K562 (cell line): ENCODE results near the gene SLC29A3. TPM values are rescaled to one million over a fixed set of nuclear protein-coding genes. Genes with fewer than 3 reads are reported as not detected.
A peak's percentile ranks its signal among the peaks of the same experiment; 100 is the strongest.

Source experiments
- ATAC-seq: fragments of 200-7000 bp; cut with Tn5 transposase; 3 replicates; pipeline ENCODE4 v1.9.1; 2020; ENCODE audit warnings: moderate library complexity
- BruUV-seq: library from RNA; stranded (reverse); fragments of 400-500 nt; replicated peaks from 2 replicates; lab custom pipeline; 2021; lab: Mats Ljungman, UMichigan
- CTCF ChIA-PET: fragments of 300-600 bp; formaldehyde crosslinking; extraction: SDS; loops from one replicate; lab custom pipeline; 2021; ENCODE audit warnings: low intra/inter-chr PET ratio; lab: Yijun Ruan, JAX
- POLR2A ChIA-PET: fragments of 300-600, 350-650 bp; sonication (Branson Sonifier 250); formaldehyde crosslinking; extraction: SDS; loops from one replicate; lab custom pipeline; 2021; ENCODE audit warnings: antibody characterized with exemption, inconsistent platforms; lab: Yijun Ruan, JAX
- DNase-seq, 4 experiments: peaks; one replicate each; pipeline versions ENCODE4 v3.0.0 to v3.0.0-alpha.2; 2011 to 2018; ENCODE audit warnings: low spot score in 3 of 4, mixed read lengths in 3 of 4; ENCODE audit errors: extremely low read depth in 1 of 4
- FAIRE-seq: peaks from 2 replicates; lab custom pipeline; 2011; peaks lifted over from hg19 to GRCh38; lab: Jason Lieb, UNC
- H2AFZ ChIP-seq: 2 replicates; pipeline ENCODE4 v1.6.0; 2011; ENCODE audit warnings: low read depth, low read length, control low read depth, inconsistent platforms
- H3K27ac ChIP-seq: fragments of 200-600 bp; 3 replicates; pipeline ENCODE4 v1.8.0; 2011; ENCODE audit warnings: low read depth, mild to moderate bottlenecking, control low read depth, inconsistent platforms, low read length, moderate library complexity, mixed read lengths; ENCODE audit errors: extremely low read depth
- H3K27me3 ChIP-seq, 2 experiments: fragments of 300-600 bp in 1 of 2; 2 replicates in 1 of 2; 3 replicates in 1 of 2; pipeline versions ENCODE4 v1.6.0 to v1.8.0; 2011; ENCODE audit warnings: inconsistent platforms in 2 of 2, low read length in 2 of 2, mild to moderate bottlenecking in 1 of 2, mixed read lengths in 1 of 2, moderate library complexity in 1 of 2; ENCODE audit not compliant: control insufficient read depth in 2 of 2, insufficient read depth in 2 of 2
- H3K36me3 ChIP-seq: fragments of 300-600 bp; 3 replicates; pipeline ENCODE4 v1.8.0; 2011; ENCODE audit warnings: mild to moderate bottlenecking, low read length, inconsistent platforms; ENCODE audit not compliant: control insufficient read depth, insufficient read depth
- H3K4me1 ChIP-seq, 2 experiments: fragments of 200-600 bp in 1 of 2; replicated peaks in 1 of 2; 2 replicates in 1 of 2; 3 replicates in 1 of 2; pipeline versions ENCODE4 v1.5.1 to v1.8.0; 2011; ENCODE audit warnings: inconsistent platforms in 2 of 2, low read length in 2 of 2, mild to moderate bottlenecking in 1 of 2, mixed read lengths in 1 of 2, moderate library complexity in 1 of 2; ENCODE audit not compliant: control insufficient read depth in 2 of 2, insufficient read depth in 2 of 2
- H3K4me2 ChIP-seq: 2 replicates; pipeline ENCODE4 v1.6.1; 2011; ENCODE audit warnings: low read length, control low read depth, inconsistent platforms, mixed read lengths; ENCODE audit not compliant: insufficient read depth
- H3K4me3 ChIP-seq: fragments of 200-600 bp; sonication (generic), shearing (Covaris generic); 2 replicates; pipeline ENCODE4 v1.5.1; 2016; ENCODE audit warnings: control low read depth, inconsistent platforms
- H3K79me2 ChIP-seq: fragments of 200-600 bp; 3 replicates; pipeline ENCODE4 v1.8.0; 2011; ENCODE audit warnings: low read length, inconsistent platforms; ENCODE audit not compliant: control insufficient read depth, insufficient read depth
- H3K9ac ChIP-seq, 2 experiments: 2 replicates each; pipeline versions ENCODE4 v1.6.0 to v1.6.1; 2011; ENCODE audit warnings: low read depth in 2 of 2, low read length in 2 of 2, control low read depth in 1 of 2, inconsistent platforms in 1 of 2, mild to moderate bottlenecking in 1 of 2, mixed read lengths in 1 of 2; ENCODE audit not compliant: insufficient read depth in 1 of 2
- H3K9me1 ChIP-seq: one replicate; pipeline ENCODE4 v1.6.0; 2011; ENCODE audit warnings: inconsistent platforms, mild to moderate bottlenecking, low read length, moderate library complexity; ENCODE audit not compliant: control insufficient read depth, insufficient read depth
- H3K9me3 ChIP-seq: replicated peaks from 2 replicates; pipeline ENCODE4 v1.5.1; 2011; ENCODE audit warnings: low read depth, low read length, inconsistent platforms; ENCODE audit not compliant: control insufficient read depth, insufficient read depth
- H4K20me1 ChIP-seq: replicated peaks from 2 replicates; pipeline ENCODE4 v1.6.1; 2011; ENCODE audit warnings: low read length, inconsistent platforms, mixed read lengths; ENCODE audit not compliant: control insufficient read depth, insufficient read depth
- BRCA1 ChIP-seq, 2 experiments: fragments of 450-650 bp in 1 of 2; sonication (generic) in 1 of 2; formaldehyde crosslinking in 1 of 2; IDR thresholded peaks; 2 replicates each; pipeline versions ENCODE4 v1.5.0 to v1.6.1; 2017 to 2020; ENCODE audit warnings: mild to moderate bottlenecking in 1 of 2, missing genetic modification reagents in 1 of 2
- CBX3 ChIP-seq, 2 experiments: IDR thresholded peaks; 1 replicate in 1 of 2; 2 replicates in 1 of 2; pipeline ENCODE4 v1.6.1; 2012; ENCODE audit warnings: inconsistent platforms in 2 of 2, low read length in 2 of 2, borderline replicate concordance in 1 of 2, control low read depth in 1 of 2
- FOXA3 ChIP-seq, 2 experiments: fragments of 450-650 bp in 1 of 2; sonication (generic) in 1 of 2; formaldehyde crosslinking; IDR thresholded peaks in 1 of 2; conservative IDR thresholded peaks in 1 of 2; 2 replicates each; pipeline versions ENCODE4 v1.4.0 to v1.8.0; 2020 to 2022; ENCODE audit warnings: mild to moderate bottlenecking in 2 of 2, missing genetic modification reagents in 1 of 2
- HIVEP1 ChIP-seq: fragments of 250-450 bp; sonication (Bioruptor Pico); IDR thresholded peaks from 2 replicates; pipeline ENCODE4 v1.4.0; 2020; ENCODE audit warnings: mild to moderate bottlenecking
- RCOR1 ChIP-seq, 2 experiments: IDR thresholded peaks; 2 replicates each; pipeline ENCODE4 v1.6.1; 2012; ENCODE audit warnings: low read depth in 2 of 2, low read length in 2 of 2, borderline replicate concordance in 1 of 2, improper control_type of control experiment in 1 of 2
- STAT5A ChIP-seq: IDR thresholded peaks from 2 replicates; pipeline ENCODE4 v1.6.1; 2012; ENCODE audit warnings: low read length, inconsistent platforms, borderline replicate concordance
- TBL1XR1 ChIP-seq, 2 experiments: IDR thresholded peaks; 2 replicates each; pipeline ENCODE4 v1.6.1; 2012; ENCODE audit warnings: improper control_type of control experiment in 2 of 2, low read length in 2 of 2, mild to moderate bottlenecking in 1 of 2
- U2AF1 ChIP-seq: fragments of 200-400 bp; formaldehyde crosslinking; optimal IDR thresholded peaks from 2 replicates; pipeline ENCODE3; 2017; ENCODE audit warnings: mild to moderate bottlenecking, low read depth, low read length, moderate library complexity
- ZSCAN32 ChIP-seq: fragments of 450-650 bp; formaldehyde crosslinking; IDR thresholded peaks from 2 replicates; pipeline ENCODE4 v1.4.0; 2020; ENCODE audit warnings: mild to moderate bottlenecking, moderate library complexity
- WGBS: fragments of 100-300 bp; shearing (Covaris generic); methylation state at CpG from one replicate; pipeline ENCODE4 v1.1.6; 2016; ENCODE audit warnings: low coverage, mixed read lengths; ENCODE audit not compliant: insufficient coverage; ENCODE audit errors: missing lambda C conversion rate; 5-methylcytosine and 5-hydroxymethylcytosine counted together
- in situ Hi-C: fragments of 300-500 bp; cut with MboI; formaldehyde crosslinking; loops from 4 replicates; pipeline ENCODE4 v1.15.0; 2018; ENCODE audit warnings: inconsistent platforms, mixed read lengths
- intact Hi-C: fragments of 100-400 bp; cut with micrococcal nuclease; formaldehyde crosslinking; loops from 2 replicates; pipeline ENCODE4 v1.14.2; 2022
- polyA plus RNA-seq, 8 experiments: library from polyadenylated mRNA; depleted of rRNA in 4 of 8; stranded (reverse) in 5 of 8; unstranded in 3 of 8; fragments of >200 nt; fragmentation: Nextera tagmentation in 2 of 8; fragmentation: Illumina TruSeq in 1 of 8; extraction: Ambion mirVana in 2 of 8; extraction: Trizol in 1 of 8; gene quantifications; 2 replicates each; pipeline versions ENCODE4 v1.2.1 to v1.2.3, GENCODE V29; 2011 to 2014; ENCODE audit warnings: inconsistent platforms in 1 of 8, missing spikeins in 1 of 8
- total RNA-seq, 7 experiments: library from RNA; depleted of rRNA in 6 of 7; stranded (reverse); fragments of >200 nt in 6 of 7; fragmentation: Illumina TruSeq in 2 of 7; extraction: Trizol in 2 of 7; gene quantifications; 2 replicates each; pipeline versions ENCODE4 v1.2.1 to v1.2.3, GENCODE V29; 2011 to 2021; ENCODE audit warnings: low replicate concordance in 1 of 7
- TF ChIP-seq, protein P1 (sequence below): sonication (generic); formaldehyde crosslinking; IDR thresholded peaks from 2 replicates; pipeline ENCODE4 v1.8.1; 2023; ENCODE audit warnings: mild to moderate bottlenecking, missing genetic modification reagents
- TF ChIP-seq, protein P2 (sequence below): sonication (generic); formaldehyde crosslinking; IDR thresholded peaks from 2 replicates; pipeline ENCODE4 v1.9.0; 2022; ENCODE audit warnings: mild to moderate bottlenecking, missing genetic modification reagents
- TF ChIP-seq, protein P3 (sequence below): sonication (generic); formaldehyde crosslinking; IDR thresholded peaks from 2 replicates; pipeline ENCODE4 v1.8.0; 2022; ENCODE audit warnings: missing genetic modification reagents, mild to moderate bottlenecking, moderate library complexity, borderline replicate concordance

SLC29A3 gene
- total and polyA plus RNA-seq, 9 of the 15 experiments (the other 6 are each of a cell fraction or from before 2014, with no cell fraction given), result 2.1 to 10.7 (median 4.6) TPM

DNA sequence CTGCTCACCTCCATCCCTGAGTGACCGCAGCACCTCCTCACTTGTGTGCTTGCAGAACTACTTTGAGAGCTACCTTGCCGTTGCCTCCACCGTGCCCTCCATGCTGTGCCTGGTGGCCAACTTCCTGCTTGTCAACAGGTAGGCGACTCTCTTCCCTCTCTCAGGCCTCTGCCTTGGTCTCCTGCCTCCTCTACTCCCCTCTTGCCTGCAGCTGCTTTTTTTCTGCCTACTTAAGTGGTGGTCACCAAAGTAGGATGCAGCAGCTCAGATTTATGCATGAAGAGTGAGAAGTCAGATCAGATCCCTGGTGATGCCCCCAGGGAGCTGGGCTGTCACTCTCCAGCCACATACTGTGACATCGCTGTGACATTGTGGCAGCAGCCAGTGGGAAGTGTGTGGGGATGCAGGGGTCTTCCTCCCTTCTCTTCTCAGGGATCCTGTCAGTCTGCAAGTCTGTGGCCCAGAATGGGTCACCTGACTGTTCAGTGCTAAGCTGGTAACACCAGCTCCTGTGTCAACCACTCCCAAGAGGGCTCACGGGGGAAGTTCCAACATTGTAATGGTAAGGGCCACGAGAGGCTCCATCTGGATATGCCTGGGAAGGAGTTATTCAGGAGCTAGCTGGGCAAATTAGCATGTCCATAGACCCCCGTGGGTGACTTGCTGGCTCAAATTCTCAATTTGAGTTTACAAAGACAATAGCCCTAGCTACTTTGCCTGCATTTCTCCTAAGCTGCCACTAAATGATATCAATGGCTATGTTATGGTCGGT is 25.3 kb downstream of the SLC29A3 start:
- no peak overlapping the region for H3K4me3 ChIP-seq
- POLR2A ChIA-PET, result interaction anchor here (0.6 to 2.2 kb wide), 5 partner anchors 8 to 200 kb away, joined by 3 to 11 read pairs (median 6); partner anchors contain the start of gene SLC29A3
- ATAC-seq, result no peak
- H3K36me3 ChIP-seq, result no peaks in the 10 kb centered on the region
- H3K9me3 ChIP-seq, result no peaks in the 10 kb centered on the region
- H3K79me2 ChIP-seq, result no peaks in the 10 kb centered on the region
- no peak overlapping the region for H2AFZ ChIP-seq
- H3K9ac ChIP-seq, result peak overlapping the region in 1 of 2 experiments; percentile 49; a peak in 1 of 4 replicates
- H3K4me1 ChIP-seq, result peaks cover 30% of the 10 kb centered on the region in 2 experiments
- no peaks in the 10 kb centered on the region for H3K9me1 ChIP-seq
- no peak overlapping the region for H3K4me2 ChIP-seq
- no peak overlapping the region for H3K27ac ChIP-seq
- TF ChIP-seq BRCA1 (IDR thresholded peaks at IDR 0.05) (no peak), BRCA1 (CRISPR knock-in tag; IDR thresholded peaks at IDR 0.05) (no peak), HIVEP1 (CRISPR knock-in tag) (no peak), U2AF1 (no peak), FOXA3 (CRISPR knock-in tag; conservative IDR thresholded peaks at IDR 0.05 in 1 of 2, IDR thresholded peaks at IDR 0.05 in 1 of 2) (peak in 1 of 2 experiments; percentile 19; a peak in 1 of 4 replicates), STAT5A (no peak), RCOR1 (IDR thresholded peaks at IDR 0.05; ENCODE audit: borderline replicate concordance in 1 of 2, low read depth in 2 of 2, low read length in 2 of 2) (no peak), ZSCAN32 (CRISPR knock-in tag) (no peak), CBX3 (IDR thresholded peaks at IDR 0.05; ENCODE audit: borderline replicate concordance in 1 of 2, low read length in 2 of 2) (no peak), TBL1XR1 (IDR thresholded peaks at IDR 0.05; ENCODE audit: low read length in 2 of 2) (no peak)
- TF ChIP-seq, protein P1, sequence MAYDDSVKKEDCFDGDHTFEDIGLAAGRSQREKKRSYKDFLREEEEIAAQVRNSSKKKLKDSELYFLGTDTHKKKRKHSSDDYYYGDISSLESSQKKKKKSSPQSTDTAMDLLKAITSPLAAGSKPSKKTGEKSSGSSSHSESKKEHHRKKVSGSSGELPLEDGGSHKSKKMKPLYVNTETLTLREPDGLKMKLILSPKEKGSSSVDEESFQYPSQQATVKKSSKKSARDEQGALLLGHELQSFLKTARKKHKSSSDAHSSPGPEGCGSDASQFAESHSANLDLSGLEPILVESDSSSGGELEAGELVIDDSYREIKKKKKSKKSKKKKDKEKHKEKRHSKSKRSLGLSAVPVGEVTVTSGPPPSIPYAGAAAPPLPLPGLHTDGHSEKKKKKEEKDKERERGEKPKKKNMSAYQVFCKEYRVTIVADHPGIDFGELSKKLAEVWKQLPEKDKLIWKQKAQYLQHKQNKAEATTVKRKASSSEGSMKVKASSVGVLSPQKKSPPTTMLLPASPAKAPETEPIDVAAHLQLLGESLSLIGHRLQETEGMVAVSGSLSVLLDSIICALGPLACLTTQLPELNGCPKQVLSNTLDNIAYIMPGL (CRISPR knock-in tag), result no peak
- TF ChIP-seq, protein P2, sequence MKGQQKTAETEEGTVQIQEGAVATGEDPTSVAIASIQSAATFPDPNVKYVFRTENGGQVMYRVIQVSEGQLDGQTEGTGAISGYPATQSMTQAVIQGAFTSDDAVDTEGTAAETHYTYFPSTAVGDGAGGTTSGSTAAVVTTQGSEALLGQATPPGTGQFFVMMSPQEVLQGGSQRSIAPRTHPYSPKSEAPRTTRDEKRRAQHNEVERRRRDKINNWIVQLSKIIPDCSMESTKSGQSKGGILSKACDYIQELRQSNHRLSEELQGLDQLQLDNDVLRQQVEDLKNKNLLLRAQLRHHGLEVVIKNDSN, result 0 out of 2 replicates have a peak, but pooled peaks have one; percentile 21
- TF ChIP-seq, protein P3, sequence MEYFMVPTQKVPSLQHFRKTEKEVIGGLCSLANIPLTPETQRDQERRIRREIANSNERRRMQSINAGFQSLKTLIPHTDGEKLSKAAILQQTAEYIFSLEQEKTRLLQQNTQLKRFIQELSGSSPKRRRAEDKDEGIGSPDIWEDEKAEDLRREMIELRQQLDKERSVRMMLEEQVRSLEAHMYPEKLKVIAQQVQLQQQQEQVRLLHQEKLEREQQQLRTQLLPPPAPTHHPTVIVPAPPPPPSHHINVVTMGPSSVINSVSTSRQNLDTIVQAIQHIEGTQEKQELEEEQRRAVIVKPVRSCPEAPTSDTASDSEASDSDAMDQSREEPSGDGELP, result no peak
- no TSS peak for BruUV-seq
- no peaks in the 10 kb centered on the region for H3K27me3 ChIP-seq
- FAIRE-seq, result no peak
- intact Hi-C loops (no loop called here), in situ Hi-C loops (no loop called here)
- no peak for DNase-seq
- H4K20me1 ChIP-seq, result peaks cover 6% of the 10 kb centered on the region
- CTCF ChIA-PET, result no interaction called here
- 79% methylated on average over 9 of the region's 9 CpGs for WGBS
